Breast epithelium (tissue), 4 donors: ENCODE measurements around the gene MYF5. TPM values are rescaled to one million over a fixed set of nuclear protein-coding genes. Genes with fewer than 3 reads are reported as not detected.

Source experiments
- DNase-seq, 2 donors: peaks; one replicate each; pipeline ENCODE4 v3.0.0-alpha.2; 2019; ENCODE audit warnings: low spot score in 2 of 2
- H3K27ac ChIP-seq, 2 donors: fragments of 200-600 bp; sonication (generic) in 1 of 2; one replicate each; pipeline ENCODE4 v1.5.1; 2016 to 2019; ENCODE audit warnings: mild to moderate bottlenecking in 1 of 2
- H3K27me3 ChIP-seq, 2 donors: fragments of 200-600 bp; sonication (generic) in 1 of 2; one replicate each; pipeline versions ENCODE4 v1.5.1 to v1.6.0; 2017 to 2019; ENCODE audit warnings: control low read depth in 1 of 2, mild to moderate bottlenecking in 1 of 2
- H3K36me3 ChIP-seq: fragments of 200-600 bp; one replicate; pipeline ENCODE4 v1.5.1; 2019
- H3K4me1 ChIP-seq, 2 donors: fragments of 200-600 bp; sonication (generic); one replicate each; pipeline ENCODE4 v1.5.1; 2016 to 2019; ENCODE audit warnings: control low read depth in 1 of 2
- H3K4me3 ChIP-seq, 3 donors: fragments of 200-600 bp; sonication (generic); 1 replicate in 2 of 3; 2 replicates in 1 of 3; pipeline ENCODE4 v1.5.1; 2016 to 2019; ENCODE audit warnings: mild to moderate bottlenecking in 3 of 3, moderate library complexity in 2 of 3
- H3K9me3 ChIP-seq, 2 donors: fragments of 200-600 bp; sonication (generic) in 1 of 2; one replicate each; pipeline ENCODE4 v1.5.1; 2016 to 2019; ENCODE audit warnings: control low read depth in 1 of 2
- POLR2A ChIP-seq: fragments of 450-650 bp; IDR thresholded peaks from one replicate; pipeline ENCODE4 v1.6.1; 2016; ENCODE audit warnings: antibody characterized with exemption, mild to moderate bottlenecking, moderate library complexity
- POLR2AphosphoS5 ChIP-seq, 3 donors: sonication (generic); formaldehyde crosslinking; IDR thresholded peaks; one replicate each; pipeline ENCODE4 v1.6.1; 2017; ENCODE audit warnings: antibody characterized with exemption in 3 of 3
- intact Hi-C: fragments of 100-400 bp; cut with DNase I; formaldehyde crosslinking; loops from one replicate; pipeline ENCODE4 v1.15.1; 2023; ENCODE audit warnings: low total_unique reads
- total RNA-seq, 3 donors: library from RNA; depleted of rRNA; stranded (reverse); fragments of >200 nt; gene quantifications; one replicate each; pipeline ENCODE4 v1.1.0, GENCODE V29; 2016
- TF ChIP-seq, protein P1 (sequence below), 3 donors: fragments of 450-650 bp; IDR thresholded peaks; one replicate each; pipeline ENCODE4 v1.5.1; 2016 to 2017; ENCODE audit warnings: antibody characterized with exemption in 3 of 3, mild to moderate bottlenecking in 3 of 3, moderate library complexity in 3 of 3

Gene MYF5
- total RNA-seq, 3 donors from 2014 or later: not detected

DNA sequence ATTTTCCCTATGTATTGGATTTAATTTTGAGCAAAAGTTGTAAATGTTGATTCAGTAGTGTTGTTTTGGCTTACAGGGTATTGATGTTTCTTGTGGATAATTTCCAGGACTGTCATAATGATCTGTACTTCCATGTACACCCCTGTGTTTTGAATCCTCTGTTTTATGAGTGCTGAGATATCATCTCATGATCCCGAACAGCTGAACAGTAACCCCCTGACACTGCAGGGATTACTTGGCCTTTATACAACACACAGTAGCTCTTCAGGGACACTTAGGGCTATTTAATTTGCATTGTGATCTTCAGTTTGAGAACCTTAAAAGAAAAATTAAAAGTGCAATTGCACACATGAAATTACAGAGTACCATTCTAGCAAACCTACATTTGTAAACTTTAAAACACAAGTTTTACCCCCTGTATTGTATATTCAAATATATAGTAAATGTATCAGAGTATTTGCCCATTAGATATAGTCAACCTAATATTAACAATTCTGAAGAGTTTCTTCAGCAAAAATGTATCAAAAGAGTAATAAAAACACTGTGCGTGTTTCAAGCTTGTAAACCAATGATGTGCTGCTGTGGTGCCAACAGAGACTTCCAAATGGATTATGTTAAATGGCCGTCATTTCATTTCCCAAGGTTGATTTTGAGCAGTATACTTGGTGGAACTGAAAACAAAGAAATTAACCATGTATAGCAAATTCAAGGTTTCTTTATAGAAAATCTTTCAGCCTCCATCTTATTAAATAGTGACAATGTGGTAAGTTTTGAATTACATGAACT, 37.2 kb upstream of the MYF5 start:
- Histone ChIP-seq H3K4me1 (no peaks in the 10 kb centered on the region), H3K9me3 (no peaks in the 10 kb centered on the region), H3K36me3 (no peaks in the 10 kb centered on the region), H3K4me3 (no peak overlapping the region), H3K27ac (no peak overlapping the region), H3K27me3 (no peaks in the 10 kb centered on the region)
- TF ChIP-seq POLR2AphosphoS5 (IDR thresholded peaks at IDR 0.05) (no peak), POLR2A (no peak)
- TF ChIP-seq, protein P1, sequence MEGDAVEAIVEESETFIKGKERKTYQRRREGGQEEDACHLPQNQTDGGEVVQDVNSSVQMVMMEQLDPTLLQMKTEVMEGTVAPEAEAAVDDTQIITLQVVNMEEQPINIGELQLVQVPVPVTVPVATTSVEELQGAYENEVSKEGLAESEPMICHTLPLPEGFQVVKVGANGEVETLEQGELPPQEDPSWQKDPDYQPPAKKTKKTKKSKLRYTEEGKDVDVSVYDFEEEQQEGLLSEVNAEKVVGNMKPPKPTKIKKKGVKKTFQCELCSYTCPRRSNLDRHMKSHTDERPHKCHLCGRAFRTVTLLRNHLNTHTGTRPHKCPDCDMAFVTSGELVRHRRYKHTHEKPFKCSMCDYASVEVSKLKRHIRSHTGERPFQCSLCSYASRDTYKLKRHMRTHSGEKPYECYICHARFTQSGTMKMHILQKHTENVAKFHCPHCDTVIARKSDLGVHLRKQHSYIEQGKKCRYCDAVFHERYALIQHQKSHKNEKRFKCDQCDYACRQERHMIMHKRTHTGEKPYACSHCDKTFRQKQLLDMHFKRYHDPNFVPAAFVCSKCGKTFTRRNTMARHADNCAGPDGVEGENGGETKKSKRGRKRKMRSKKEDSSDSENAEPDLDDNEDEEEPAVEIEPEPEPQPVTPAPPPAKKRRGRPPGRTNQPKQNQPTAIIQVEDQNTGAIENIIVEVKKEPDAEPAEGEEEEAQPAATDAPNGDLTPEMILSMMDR (IDR thresholded peaks at IDR 0.05): no peak
- intact Hi-C loops: loop anchor here (5.0 kb wide), 1 partner anchor 723 kb away; no protein-coding TSS in a partner anchor
- no peak for DNase-seq

DNA sequence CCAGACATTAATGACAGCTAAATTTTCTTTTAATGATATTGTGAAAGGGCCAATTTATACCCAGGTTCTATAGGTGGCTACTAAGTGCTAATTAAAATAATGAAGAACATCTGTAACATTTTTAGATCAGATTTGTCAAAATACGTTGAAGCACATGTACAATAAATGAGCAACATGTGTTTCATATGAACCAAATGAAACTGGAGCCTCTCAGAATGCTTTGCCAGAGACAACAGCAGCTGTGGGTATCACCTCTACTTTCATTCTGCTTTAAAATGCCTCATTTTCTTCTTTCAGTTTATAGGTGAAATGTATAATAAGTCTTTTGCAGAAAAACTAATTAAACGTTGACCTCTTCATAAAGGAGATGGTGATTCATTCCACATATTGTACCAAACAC, 35.4 kb upstream of the MYF5 start:
- DNase-seq: no peak
- intact Hi-C loops: loop anchor here (5.0 kb wide), 1 partner anchor 721 kb away; no protein-coding TSS in a partner anchor
- no peaks in the 10 kb centered on the region for H3K27me3 ChIP-seq
- TF ChIP-seq, protein P1 (IDR thresholded peaks at IDR 0.05): no peak
- no peak for TF ChIP-seq POLR2A
- TF ChIP-seq POLR2AphosphoS5 (IDR thresholded peaks at IDR 0.05): no peak
- no peak overlapping the region for H3K4me3 ChIP-seq
- no peaks in the 10 kb centered on the region for H3K36me3 ChIP-seq
- no peaks in the 10 kb centered on the region for H3K4me1 ChIP-seq
- no peaks in the 10 kb centered on the region for H3K9me3 ChIP-seq
- H3K27ac ChIP-seq: no peak overlapping the region

DNA sequence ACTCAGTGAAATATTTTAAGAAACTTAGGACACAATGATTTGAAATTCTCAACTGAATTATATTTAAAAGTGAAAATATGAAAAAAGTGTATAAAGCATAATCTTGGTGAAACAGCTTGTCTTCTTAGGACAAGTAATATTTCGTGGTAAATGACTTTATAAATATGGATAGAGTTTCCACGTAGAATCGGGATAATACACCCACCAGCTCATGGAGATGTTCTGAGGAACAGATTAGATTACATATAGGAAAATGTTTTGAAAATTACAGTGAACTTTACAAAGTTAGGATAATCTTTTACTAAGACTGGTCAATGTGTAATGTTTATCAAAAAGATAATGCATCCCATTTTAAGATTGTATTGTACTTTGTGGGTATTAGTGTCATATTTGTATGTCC, 34.9 kb upstream of the MYF5 start:
- H3K27me3 ChIP-seq: no peaks in the 10 kb centered on the region
- H3K27ac ChIP-seq: no peak overlapping the region
- no peaks in the 10 kb centered on the region for H3K9me3 ChIP-seq
- H3K4me3 ChIP-seq: no peak overlapping the region
- no peak for DNase-seq
- no peak for TF ChIP-seq POLR2A
- TF ChIP-seq, protein P1 (IDR thresholded peaks at IDR 0.05): no peak
- TF ChIP-seq POLR2AphosphoS5 (IDR thresholded peaks at IDR 0.05): no peak
- no peaks in the 10 kb centered on the region for H3K36me3 ChIP-seq
- intact Hi-C loops: loop anchor here (5.0 kb wide), 1 partner anchor 721 kb away; no protein-coding TSS in a partner anchor
- no peaks in the 10 kb centered on the region for H3K4me1 ChIP-seq

DNA sequence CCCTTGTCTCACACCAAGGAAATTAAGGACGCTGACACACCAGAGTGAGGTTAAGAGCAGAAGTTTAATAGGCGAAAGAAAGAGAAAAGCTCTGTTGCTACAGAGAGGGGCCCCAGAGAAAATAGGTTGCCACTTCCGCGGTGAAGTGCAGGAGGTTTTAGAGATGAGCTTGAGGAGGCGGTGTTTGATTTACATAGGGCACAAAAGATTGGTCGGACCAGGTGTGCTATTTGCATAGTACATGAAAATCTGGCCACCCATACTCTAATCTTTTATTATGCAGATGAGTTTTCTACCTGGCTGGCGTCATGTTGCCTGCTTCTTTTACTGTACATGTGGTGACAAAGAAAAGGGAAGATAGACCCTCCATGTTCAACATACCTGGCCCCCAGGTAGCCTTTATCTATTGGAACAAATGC, 32.6 kb upstream of the MYF5 start:
- no peaks in the 10 kb centered on the region for H3K36me3 ChIP-seq
- DNase-seq: no peak
- intact Hi-C loops: loop anchor here (5.0 kb wide), 1 partner anchor 718 kb away; no protein-coding TSS in a partner anchor
- TF ChIP-seq, protein P1 (IDR thresholded peaks at IDR 0.05): no peak
- TF ChIP-seq POLR2AphosphoS5 (IDR thresholded peaks at IDR 0.05): no peak
- no peak for TF ChIP-seq POLR2A
- no peaks in the 10 kb centered on the region for H3K4me1 ChIP-seq
- no peak overlapping the region for H3K27ac ChIP-seq
- H3K9me3 ChIP-seq: no peaks in the 10 kb centered on the region
- no peaks in the 10 kb centered on the region for H3K27me3 ChIP-seq
- no peak overlapping the region for H3K4me3 ChIP-seq

DNA sequence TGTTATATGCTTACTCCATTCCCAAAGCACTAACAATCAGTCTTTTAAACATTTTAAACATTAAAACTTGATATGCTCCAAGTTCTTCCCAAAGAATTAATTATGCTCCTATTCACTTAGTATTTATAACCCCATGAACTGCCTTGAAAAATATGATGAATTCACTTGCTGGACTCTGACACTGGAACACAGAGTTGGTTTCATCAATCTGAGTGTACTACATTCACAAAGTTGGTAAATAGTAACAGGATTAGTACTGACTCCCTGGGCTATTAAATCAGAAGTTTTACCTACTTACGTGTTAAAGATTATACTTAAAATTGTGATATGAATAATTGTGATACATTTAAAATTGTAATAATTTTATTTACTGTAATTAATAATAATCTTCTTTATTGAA, 26.6 kb upstream of the MYF5 start:
- Histone ChIP-seq H3K4me1 (no peaks in the 10 kb centered on the region), H3K4me3 (no peak overlapping the region), H3K27ac (no peak overlapping the region), H3K36me3 (no peaks in the 10 kb centered on the region), H3K9me3 (no peaks in the 10 kb centered on the region), H3K27me3 (no peaks in the 10 kb centered on the region)
- TF ChIP-seq, protein P1 (IDR thresholded peaks at IDR 0.05): no peak
- TF ChIP-seq POLR2A: no peak
- no peak for TF ChIP-seq POLR2AphosphoS5 (IDR thresholded peaks at IDR 0.05)
- DNase-seq: no peak
- intact Hi-C loops: no loop called here
